Measurements from ENCODE around the gene FAM117A. TPM values are rescaled to one million over a fixed set of nuclear protein-coding genes. Genes with fewer than 3 reads are reported as not detected.
"Not testable (repeated sequence)": the region's sequence is repeated elsewhere in the genome, so short reads cannot be mapped to it uniquely, and the experiment has no call there.

Gene FAM117A
- polyA plus RNA-seq, 3 donors from 2014 or later: 35.3 to 68.0 (median 35.9) TPM

DNA sequence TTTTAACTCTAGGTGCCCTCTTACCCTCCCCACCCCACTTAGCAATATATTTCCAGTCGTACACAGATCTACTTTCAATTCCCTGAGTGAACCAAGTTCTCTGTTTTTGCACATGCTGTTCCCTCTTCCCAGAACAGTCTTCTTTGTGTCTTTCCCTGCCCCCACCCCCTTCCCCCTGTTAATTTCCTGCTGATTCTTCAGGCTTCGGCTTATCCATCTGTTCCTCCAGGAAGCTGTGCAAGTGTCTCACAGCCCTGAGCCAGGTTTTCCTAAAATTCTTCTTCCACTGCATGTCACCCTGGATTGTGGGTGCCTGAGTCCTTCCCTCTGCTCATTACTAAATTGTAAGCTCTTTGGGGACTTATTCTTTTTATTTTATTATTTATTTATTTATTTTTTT is 73.7 kb downstream of the FAM117A start:
- no peak for DNase-seq
- Mint-ChIP-seq H3K4me3 (no peak overlapping the region), H3K4me1 (peaks cover 27 to 31% of the 10 kb centered on the region in 2 donors), H3K27ac (no peak overlapping the region), H3K27me3 (ENCODE audit: low read depth in 3 of 3) (peaks cover 1 to 8% (median 3%) of the 10 kb centered on the region in 3 donors), H3K9me3 (peaks cover 0 to 2% (median 0%) of the 10 kb centered on the region in 6 donors), H3K36me3 (peaks cover 0 to 10% (median 0%) of the 10 kb centered on the region in 3 donors)

DNA sequence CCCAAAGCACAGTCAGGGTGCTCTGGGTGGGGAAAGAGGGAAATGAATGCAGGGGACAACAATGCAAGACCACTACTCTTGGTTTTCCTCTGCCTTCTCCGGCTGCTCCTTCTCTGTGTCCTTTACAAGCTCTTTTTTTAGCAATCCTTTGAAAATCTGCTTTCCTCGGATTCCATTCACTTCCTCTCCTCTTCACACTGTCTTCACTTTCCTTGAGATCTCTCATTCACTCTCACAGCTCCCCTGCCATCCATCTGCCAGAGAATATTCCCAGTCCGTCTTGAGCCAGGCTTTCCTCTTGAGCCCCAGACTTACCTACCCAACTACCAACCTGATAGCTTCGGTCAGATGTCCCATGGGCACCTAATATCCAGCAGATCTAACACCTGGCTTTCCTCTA is 75.1 kb downstream of the FAM117A start:
- peaks cover 0 to 2% (median 0%) of the 10 kb centered on the region in 6 donors for H3K9me3 Mint-ChIP-seq
- H3K4me1 Mint-ChIP-seq: peaks cover 23 to 25% of the 10 kb centered on the region in 2 donors
- H3K36me3 Mint-ChIP-seq: peaks cover 0 to 10% (median 0%) of the 10 kb centered on the region in 3 donors
- no peak for DNase-seq
- peaks cover 1 to 3% (median 2%) of the 10 kb centered on the region in 3 donors for H3K27me3 Mint-ChIP-seq (ENCODE audit: low read depth in 3 of 3)
- peak overlapping the region; percentile 1 to 65 (median 54) for H3K4me3 Mint-ChIP-seq
- peak overlapping the region; percentile 44 to 91 (median 75) for H3K27ac Mint-ChIP-seq

DNA sequence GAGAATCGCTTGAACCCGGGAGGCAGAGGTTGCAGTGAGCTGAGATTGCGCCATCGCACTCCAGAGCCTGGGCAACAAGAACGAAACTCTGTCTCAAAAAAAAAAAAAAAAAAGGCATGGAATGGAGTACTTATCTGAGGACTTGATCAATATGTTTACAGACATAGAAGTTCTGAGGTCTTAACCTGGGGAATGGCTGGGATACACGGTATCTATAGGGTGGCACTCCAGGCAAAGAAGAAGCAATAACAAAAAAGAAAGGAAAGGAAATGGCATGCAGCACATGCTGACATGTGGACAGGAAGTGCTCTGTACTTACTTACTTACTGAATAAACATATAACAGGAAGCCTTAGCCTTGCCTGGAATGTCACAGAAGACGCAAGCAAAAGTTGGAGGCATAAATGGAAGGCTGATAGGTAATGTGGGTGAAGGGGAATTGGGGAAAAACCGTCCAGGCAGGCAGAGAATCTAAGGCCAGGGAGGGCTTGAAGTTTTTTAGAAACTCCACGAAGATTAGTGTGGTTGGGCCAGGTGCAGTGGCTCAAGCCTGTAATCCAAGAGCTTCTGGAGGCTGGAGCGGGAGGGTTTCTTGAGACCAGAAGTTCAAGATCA is 75.9 kb downstream of the FAM117A start:
- H3K4me1 Mint-ChIP-seq: peaks cover 23 to 25% of the 10 kb centered on the region in 2 donors
- peaks cover 0 to 10% (median 0%) of the 10 kb centered on the region in 3 donors for H3K36me3 Mint-ChIP-seq
- H3K4me3 Mint-ChIP-seq: peak overlapping the region; percentile 69 to 89 (median 75)
- H3K27me3 Mint-ChIP-seq (ENCODE audit: low read depth in 3 of 3): peaks cover 1 to 3% (median 2%) of the 10 kb centered on the region in 3 donors
- peaks cover 0 to 2% (median 0%) of the 10 kb centered on the region in 6 donors for H3K9me3 Mint-ChIP-seq
- peak; percentile 28 to 39 (median 33) for DNase-seq
- H3K27ac Mint-ChIP-seq: peak overlapping the region; percentile 88 to 97 (median 94)

DNA sequence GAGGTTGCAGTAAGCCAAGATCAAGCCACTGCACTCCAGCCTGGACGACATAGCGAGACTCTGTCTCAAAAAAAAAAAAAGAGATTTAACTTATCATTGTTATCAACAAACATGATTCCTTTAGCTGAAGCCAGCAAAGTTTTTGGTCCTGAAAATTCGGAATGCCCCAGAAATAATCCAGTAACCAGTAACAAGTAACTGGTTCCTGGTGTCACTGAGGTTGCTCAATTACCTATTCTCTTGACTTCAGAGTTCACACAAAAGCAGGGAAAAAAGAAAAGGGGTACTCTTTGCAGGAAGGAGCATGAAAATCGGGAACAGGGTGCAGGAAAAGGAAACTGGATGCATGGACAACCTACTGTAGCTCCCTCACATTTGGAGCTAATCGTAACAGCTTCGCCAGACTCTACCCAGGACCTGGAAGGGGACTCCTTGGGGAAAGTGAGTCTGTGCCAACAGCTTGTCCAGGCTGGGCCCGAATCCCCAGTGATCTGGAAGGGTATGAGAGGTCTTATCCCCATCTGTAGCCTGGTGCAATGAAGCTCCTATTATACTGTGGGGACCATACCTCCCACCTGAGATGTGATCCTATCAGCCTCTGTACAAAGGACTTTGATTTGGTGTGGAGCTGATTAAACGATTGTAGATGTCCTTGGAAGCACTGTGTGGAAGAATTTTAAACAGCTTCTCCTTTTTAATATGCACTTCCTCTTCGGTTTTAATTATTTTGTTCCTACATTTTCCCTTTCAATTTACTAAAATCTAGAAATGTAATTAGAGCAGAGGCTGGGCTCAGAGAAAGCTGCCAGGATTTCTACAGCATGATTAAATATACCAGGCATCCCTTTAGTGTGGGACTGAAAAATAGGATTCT is 82.6 kb downstream of the FAM117A start:
- Mint-ChIP-seq H3K9me3 (peaks cover 0 to 5% (median 0%) of the 10 kb centered on the region in 6 donors), H3K4me3 (no peak overlapping the region), H3K27ac (no peak overlapping the region), H3K4me1 (peaks cover 19 to 20% of the 10 kb centered on the region in 2 donors), H3K27me3 (ENCODE audit: low read depth in 3 of 3) (peaks cover 16 to 21% (median 17%) of the 10 kb centered on the region in 3 donors), H3K36me3 (no peaks in the 10 kb centered on the region)
- DNase-seq: no peak

DNA sequence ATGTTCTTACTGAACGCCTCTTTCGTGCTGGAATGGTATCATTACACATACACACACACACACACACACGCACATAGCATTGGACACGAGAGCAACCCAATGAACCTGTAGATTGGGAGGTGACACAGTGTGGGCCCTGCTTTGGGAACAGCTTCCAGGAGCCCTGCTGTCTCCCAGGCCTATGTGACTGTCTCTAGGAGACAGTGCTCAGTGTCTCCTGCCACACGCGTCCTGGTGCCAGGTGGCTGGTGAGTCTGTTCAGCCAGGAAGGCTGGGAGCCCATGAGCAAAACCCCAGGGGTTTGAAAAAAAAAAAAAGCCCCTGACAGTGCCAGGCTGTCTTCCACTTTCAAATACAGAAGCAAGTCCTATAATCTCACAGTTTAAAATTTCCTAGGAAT is 83.6 kb downstream of the FAM117A start:
- peaks cover 16 to 21% (median 17%) of the 10 kb centered on the region in 3 donors for H3K27me3 Mint-ChIP-seq (ENCODE audit: low read depth in 3 of 3)
- peaks cover 30% of the 10 kb centered on the region in 2 donors for H3K4me1 Mint-ChIP-seq
- H3K4me3 Mint-ChIP-seq: no peak overlapping the region
- DNase-seq: no peak
- no peak overlapping the region for H3K27ac Mint-ChIP-seq
- H3K36me3 Mint-ChIP-seq: peaks cover 0 to under 1% (median 0%) of the 10 kb centered on the region in 3 donors
- H3K9me3 Mint-ChIP-seq: peaks cover 0 to 5% (median 0%) of the 10 kb centered on the region in 6 donors

DNA sequence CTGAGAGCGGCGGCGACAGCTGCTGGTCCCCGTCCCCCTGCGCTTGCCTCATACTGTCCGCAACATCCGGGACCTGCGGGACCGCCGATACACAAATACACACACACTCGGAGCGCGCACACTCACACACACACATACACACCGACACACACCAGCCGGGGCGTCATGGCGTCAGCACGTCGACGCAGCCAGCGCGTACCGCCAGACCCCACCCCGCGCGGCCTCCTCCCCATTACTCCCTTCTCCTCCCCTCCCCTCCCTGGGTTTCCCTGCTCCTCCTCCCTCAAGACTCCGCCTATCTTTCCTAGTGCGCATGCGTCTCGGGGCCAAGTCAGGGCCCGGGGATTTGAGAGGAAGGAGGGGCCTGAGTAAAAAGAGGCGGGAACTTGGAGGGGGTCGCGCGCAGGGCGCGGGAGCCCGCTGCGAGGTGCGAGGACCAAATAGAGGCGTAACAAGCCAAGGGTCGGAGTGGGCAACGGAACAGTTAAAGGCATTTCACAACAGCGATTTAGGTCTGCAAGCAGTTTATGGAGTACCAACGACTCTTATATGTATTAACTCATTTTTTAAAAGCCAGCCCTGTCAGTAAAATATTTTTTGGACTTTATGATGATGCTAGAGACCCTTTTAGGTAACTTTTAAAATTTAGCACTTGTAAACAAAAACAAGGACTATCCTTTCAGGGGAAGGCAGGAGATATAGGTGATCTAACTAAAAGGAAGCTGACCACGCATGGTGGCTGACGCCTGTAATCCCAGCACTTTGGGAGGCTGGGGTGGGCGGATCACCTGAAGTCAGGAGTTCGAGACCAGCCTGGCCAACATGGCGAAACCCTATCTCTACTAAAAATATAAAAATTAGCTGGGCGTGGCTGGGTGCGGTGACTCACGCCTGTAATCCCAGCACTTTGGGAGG is 85.7 kb downstream of the FAM117A start, which contains the start of gene SPOP:
SPOP (minus strand) TSS at position 165 of the 915 bp plus-strand sequence. CDS start 55,287 bp downstream, outside the sequence.
- Mint-ChIP-seq H3K4me3 (peak within 1 kb of the TSS; percentile 94 to 98 (median 96)), H3K9me3 (peaks cover 0 to 5% (median 0%) of the 10 kb centered on the region in 6 donors), H3K27me3 (ENCODE audit: low read depth in 3 of 3) (peaks cover 16 to 21% (median 17%) of the 10 kb centered on the region in 3 donors), H3K27ac (peak within 1 kb of the TSS; percentile 97 to 99 (median 98)), H3K4me1 (peaks cover 45 to 50% of the 10 kb centered on the region in 2 donors), H3K36me3 (peaks cover 0 to 9% (median 0%) of the 10 kb centered on the region in 3 donors)
- DNase-seq: peak; percentile 99 to 100 (median 99)

DNA sequence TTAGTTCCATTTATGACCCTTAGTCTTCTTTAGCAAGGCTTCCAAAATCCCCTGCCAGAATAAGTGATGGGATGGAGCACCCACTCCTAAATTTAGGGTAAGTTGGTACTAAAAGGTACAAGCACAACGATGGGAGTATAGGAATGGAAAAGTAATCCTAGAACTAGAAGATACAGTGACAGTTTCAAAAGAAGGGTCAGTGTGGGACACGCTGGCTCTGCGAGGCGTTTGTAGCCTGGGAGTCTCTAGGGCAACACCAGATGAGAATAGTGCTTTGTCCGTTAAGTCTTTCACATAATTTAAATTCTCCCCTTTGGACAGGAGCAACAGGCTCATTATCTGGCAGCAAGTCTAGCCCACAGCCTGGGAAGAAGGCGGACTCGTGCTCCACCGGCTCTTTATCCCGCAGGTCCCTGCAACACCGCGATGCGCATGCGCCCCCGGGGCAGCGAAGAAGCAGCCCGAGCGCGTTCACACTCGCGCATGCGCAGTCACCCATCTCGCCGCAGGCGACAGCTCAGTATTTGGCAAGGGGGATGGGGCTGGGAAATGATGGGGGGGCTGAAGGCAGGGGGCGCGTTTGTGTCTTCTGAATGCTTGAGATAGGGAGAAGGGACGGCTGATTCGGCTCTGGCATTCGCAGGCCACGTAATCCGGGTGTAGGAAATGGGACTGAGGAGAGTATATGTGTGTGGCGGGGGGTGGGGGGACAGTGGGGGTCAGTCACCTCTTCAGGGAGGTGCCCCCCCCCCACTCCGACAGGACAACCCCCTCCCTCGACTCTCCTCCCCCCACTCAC is 86.6 kb downstream of the FAM117A start:
- peaks cover 51 to 56% of the 10 kb centered on the region in 2 donors for H3K4me1 Mint-ChIP-seq
- H3K9me3 Mint-ChIP-seq: peaks cover 0 to 5% (median 0%) of the 10 kb centered on the region in 6 donors
- H3K36me3 Mint-ChIP-seq: peaks cover 0 to 9% (median 0%) of the 10 kb centered on the region in 3 donors
- peak overlapping the region; percentile 94 to 98 (median 96) for H3K4me3 Mint-ChIP-seq
- H3K27ac Mint-ChIP-seq: peak overlapping the region; percentile 97 to 99 (median 98)
- H3K27me3 Mint-ChIP-seq (ENCODE audit: low read depth in 3 of 3): peaks cover 16 to 21% (median 17%) of the 10 kb centered on the region in 3 donors
- peak; percentile 94 to 96 (median 95) for DNase-seq

DNA sequence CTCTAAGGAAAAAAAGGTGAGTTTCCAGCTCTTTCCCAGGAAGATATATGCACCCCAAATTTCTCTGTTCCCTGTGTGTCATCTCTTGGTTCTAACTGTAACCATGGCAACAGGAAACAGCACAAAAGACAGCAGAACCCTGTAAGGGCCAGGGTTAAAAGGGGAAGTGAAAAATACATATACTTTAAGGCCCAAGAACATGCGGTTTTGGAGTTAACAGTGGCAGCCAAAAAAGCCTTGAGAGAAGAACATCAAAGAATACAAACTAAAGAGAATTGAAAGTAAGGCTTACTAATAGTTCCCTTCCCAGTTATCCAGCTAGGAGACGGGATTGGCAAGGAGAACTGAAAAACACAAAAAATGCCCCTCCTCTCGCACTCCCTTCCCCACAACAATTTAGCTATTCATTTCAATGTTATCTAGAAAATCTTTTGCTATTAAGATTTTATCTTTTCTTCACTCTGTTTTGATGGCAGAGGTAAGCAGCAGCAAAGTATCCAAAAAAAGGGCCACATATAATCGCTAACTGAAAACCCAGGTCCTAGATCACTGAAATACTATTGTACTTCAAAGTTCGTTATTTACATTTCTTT is 87.6 kb downstream of the FAM117A start:
- Mint-ChIP-seq H3K36me3 (peaks cover 0 to 9% (median 0%) of the 10 kb centered on the region in 3 donors), H3K4me3 (peak overlapping the region; percentile 94 to 98 (median 96)), H3K9me3 (peaks cover 0 to 5% (median 0%) of the 10 kb centered on the region in 6 donors), H3K27ac (peak overlapping the region; percentile 97 to 99 (median 98)), H3K4me1 (peaks cover 55 to 63% of the 10 kb centered on the region in 2 donors), H3K27me3 (ENCODE audit: low read depth in 3 of 3) (peaks cover 16 to 21% (median 17%) of the 10 kb centered on the region in 3 donors)
- peak; percentile 55 to 61 (median 60) for DNase-seq

DNA sequence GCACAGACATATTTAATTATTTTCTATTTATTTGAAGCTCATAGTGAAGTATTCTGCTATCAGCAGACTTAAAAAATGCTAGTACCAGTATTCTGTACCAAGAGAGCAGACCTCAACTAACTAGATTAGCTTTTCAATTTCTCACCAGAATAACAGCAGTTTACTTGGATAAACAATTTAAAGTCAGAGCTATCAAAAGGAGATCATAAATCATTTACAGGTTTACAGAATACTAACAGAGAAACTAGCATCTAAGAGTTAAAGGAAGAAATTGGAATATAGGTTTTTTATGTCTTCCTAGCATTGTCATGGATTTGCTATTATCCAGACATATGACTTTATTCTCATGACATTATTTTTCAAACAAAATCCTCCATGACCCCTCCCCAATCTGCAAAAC is 89.4 kb downstream of the FAM117A start:
- H3K9me3 Mint-ChIP-seq: peaks cover 0 to 5% (median 0%) of the 10 kb centered on the region in 6 donors
- no peak for DNase-seq
- H3K36me3 Mint-ChIP-seq: peaks cover 0 to 9% (median 0%) of the 10 kb centered on the region in 3 donors
- peaks cover 16 to 21% (median 17%) of the 10 kb centered on the region in 3 donors for H3K27me3 Mint-ChIP-seq (ENCODE audit: low read depth in 3 of 3)
- H3K27ac Mint-ChIP-seq: peak overlapping the region; percentile 97 to 99 (median 98)
- H3K4me1 Mint-ChIP-seq: peaks cover 64 to 80% of the 10 kb centered on the region in 2 donors
- H3K4me3 Mint-ChIP-seq: no peak overlapping the region

DNA sequence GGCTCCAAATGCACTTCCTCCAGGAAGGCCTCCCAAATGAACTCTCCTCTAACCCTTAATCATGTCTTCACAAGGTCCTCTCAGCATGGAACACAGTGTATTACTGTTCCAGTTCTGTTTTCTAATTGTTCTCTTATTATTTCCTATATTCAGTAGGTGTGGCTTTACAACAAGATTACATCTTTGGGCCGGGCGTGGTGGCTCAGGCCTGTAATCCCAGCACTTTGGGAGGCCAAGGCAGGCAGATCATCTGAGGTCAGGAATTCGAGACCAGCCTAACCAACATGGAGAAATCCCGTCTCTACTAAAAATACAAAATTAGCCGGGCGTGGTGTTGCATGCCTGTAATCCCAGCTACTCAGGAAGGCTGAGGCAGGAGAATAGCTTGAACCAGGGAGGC is 90.3 kb downstream of the FAM117A start:
- DNase-seq, H3K4me3 Mint-ChIP-seq, H3K9me3 Mint-ChIP-seq, H3K36me3 Mint-ChIP-seq: not testable (repeated sequence)
- Mint-ChIP-seq H3K27ac (peak overlapping the region in 2 of 6 donors; percentile 51 to 52), H3K4me1 (peaks cover 64 to 80% of the 10 kb centered on the region in 2 donors), H3K27me3 (ENCODE audit: low read depth in 3 of 3) (peaks cover 16 to 21% (median 17%) of the 10 kb centered on the region in 3 donors)

DNA sequence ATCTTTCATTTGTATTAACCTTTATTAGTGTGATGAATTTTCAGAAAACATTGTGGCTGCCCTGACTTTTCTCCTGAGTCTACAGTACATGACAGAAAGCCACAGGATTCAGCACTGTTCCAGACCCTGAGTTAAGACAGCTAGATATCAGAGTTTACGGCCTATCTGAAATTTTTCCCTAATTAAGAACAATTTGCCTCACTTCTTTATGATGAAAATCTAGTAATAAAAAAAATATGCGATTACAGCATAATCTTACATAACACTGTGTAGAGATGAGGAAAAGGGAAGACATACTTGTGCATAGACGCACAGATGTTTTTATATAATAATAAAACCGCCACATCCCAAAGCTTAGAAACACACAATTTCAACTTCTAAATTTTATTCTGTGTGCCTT is 93.3 kb downstream of the FAM117A start:
- Mint-ChIP-seq H3K27me3 (ENCODE audit: low read depth in 3 of 3) (peaks cover 0 to 2% (median 0%) of the 10 kb centered on the region in 3 donors), H3K4me3 (no peak overlapping the region), H3K27ac (peak overlapping the region in 1 of 6 donors; percentile 40), H3K4me1 (peaks cover 46 to 75% of the 10 kb centered on the region in 2 donors), H3K9me3 (no peaks in the 10 kb centered on the region), H3K36me3 (peaks cover 0 to 9% (median 0%) of the 10 kb centered on the region in 3 donors)
- DNase-seq: no peak

DNA sequence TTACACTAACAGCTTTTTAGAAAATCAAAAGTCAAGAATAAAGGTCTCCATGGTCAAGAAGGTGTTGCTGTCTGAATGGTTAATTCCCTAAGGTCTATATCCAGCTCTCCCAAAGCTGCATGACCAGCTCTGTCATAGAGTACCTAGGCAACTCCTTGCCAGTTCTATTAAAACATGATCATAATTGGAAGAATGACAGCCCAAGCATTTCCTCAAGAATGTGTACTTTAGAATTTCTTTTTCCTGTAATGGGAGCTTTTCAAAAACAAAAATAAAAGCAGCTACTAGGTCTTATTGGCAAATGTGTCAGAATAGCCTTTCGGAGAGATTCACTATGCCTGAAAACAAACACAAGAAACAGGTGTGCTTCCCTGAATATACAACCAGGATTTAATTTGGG is 93.9 kb downstream of the FAM117A start:
- Mint-ChIP-seq H3K4me1 (peaks cover 41 to 70% of the 10 kb centered on the region in 2 donors), H3K27me3 (ENCODE audit: low read depth in 3 of 3) (peaks cover 0 to 2% (median 0%) of the 10 kb centered on the region in 3 donors)

More for the DNA sequence above, 93.9 kb downstream of the FAM117A start:
- no peak for DNase-seq
- Mint-ChIP-seq H3K4me3 (no peak overlapping the region), H3K9me3 (no peaks in the 10 kb centered on the region), H3K36me3 (peaks cover 0 to 6% (median 0%) of the 10 kb centered on the region in 3 donors), H3K27ac (peak overlapping the region in 2 of 6 donors; percentile 13 to 23)

Measured in immature natural killer cell (primary cell).